H1 (cell line): ENCODE data around the gene ARID1B. TPM values are rescaled to one million over a fixed set of nuclear protein-coding genes. Genes with fewer than 3 reads are reported as not detected.
A peak's percentile ranks its signal among the peaks of the same experiment; 100 is the strongest.

ENCODE experiments used
- CTCF ChIA-PET: fragments of 300-600 bp; sonication (Branson Sonifier 250); formaldehyde crosslinking; loops from one replicate; lab custom pipeline; 2021; ENCODE audit not compliant: partially characterized antibody; lab: Charles Lee
- POLR2A ChIA-PET: fragments of 300-600 bp; sonication (Branson Sonifier 250); formaldehyde crosslinking; loops from one replicate; lab custom pipeline; 2021; ENCODE audit warnings: inconsistent platforms; ENCODE audit not compliant: partially characterized antibody; lab: Charles Lee
- DNase-seq, 2 experiments: peaks; one replicate each; pipeline versions ENCODE4 v3.0.0 to v3.0.0-alpha.2; 2010 to 2022; ENCODE audit warnings: low spot score in 2 of 2, low read depth in 1 of 2, mixed read lengths in 1 of 2
- FAIRE-seq: peaks from 2 replicates; lab custom pipeline; 2011; peaks lifted over from hg19 to GRCh38; lab: Jason Lieb, UNC
- H2AFZ ChIP-seq: 2 replicates; pipeline ENCODE4 v1.8.1; 2012; ENCODE audit warnings: low read length, inconsistent platforms
- H2AK5ac ChIP-seq: 2 replicates; pipeline ENCODE4 v1.6.1; 2013; ENCODE audit warnings: low read depth, low read length
- H2BK120ac ChIP-seq: replicated peaks from 2 replicates; pipeline ENCODE3; 2013; ENCODE audit warnings: low read depth, low read length, inconsistent platforms
- H2BK12ac ChIP-seq: 2 replicates; pipeline ENCODE4 v1.6.1; 2013; ENCODE audit warnings: low read depth, low read length
- H2BK15ac ChIP-seq: 2 replicates; pipeline ENCODE4 v1.6.1; 2013; ENCODE audit warnings: low read length
- H2BK20ac ChIP-seq: 2 replicates; pipeline ENCODE4 v1.6.1; 2013; ENCODE audit warnings: low read length
- H2BK5ac ChIP-seq: 2 replicates; pipeline ENCODE4 v1.6.1; 2013; ENCODE audit warnings: low read depth, low read length
- H3K14ac ChIP-seq: 2 replicates; pipeline ENCODE4 v1.6.1; 2013; ENCODE audit warnings: inconsistent platforms; ENCODE audit not compliant: insufficient read length
- H3K18ac ChIP-seq: 2 replicates; pipeline ENCODE4 v1.6.1; 2013; ENCODE audit warnings: low read length; ENCODE audit errors: extremely low read depth
- H3K23ac ChIP-seq: 2 replicates; pipeline ENCODE4 v1.6.1; 2013; ENCODE audit warnings: inconsistent platforms; ENCODE audit not compliant: insufficient read length
- H3K23me2 ChIP-seq: 2 replicates; pipeline ENCODE4 v1.6.1; 2013; ENCODE audit warnings: low read depth, low read length
- H3K27ac ChIP-seq: 2 replicates; pipeline ENCODE4 v1.6.1; 2011; ENCODE audit warnings: low read depth, low read length, inconsistent platforms
- H3K27me3 ChIP-seq, 4 experiments: replicated peaks in 1 of 4; 1 replicate in 1 of 4; 2 replicates in 3 of 4; pipeline versions ENCODE4 v1.6.1 to v1.8.1; 2011 to 2013; ENCODE audit warnings: low read length in 3 of 4, mild to moderate bottlenecking in 3 of 4, inconsistent platforms in 2 of 4, mixed read lengths in 2 of 4, moderate library complexity in 1 of 4; ENCODE audit not compliant: control insufficient read depth in 3 of 4, insufficient read depth in 3 of 4; ENCODE audit errors: extremely low read depth in 1 of 4
- H3K36me3 ChIP-seq, 4 experiments: 2 replicates each; pipeline versions ENCODE4 v1.6.1 to v1.8.1; 2011 to 2013; ENCODE audit warnings: mild to moderate bottlenecking in 4 of 4, low read length in 3 of 4, moderate library complexity in 2 of 4, control low read depth in 1 of 4, inconsistent platforms in 1 of 4; ENCODE audit not compliant: insufficient read depth in 4 of 4, control insufficient read depth in 2 of 4
- H3K4ac ChIP-seq: replicated peaks from 2 replicates; pipeline ENCODE3; 2013; ENCODE audit warnings: low read length, low read depth, mixed read lengths, inconsistent platforms; ENCODE audit not compliant: insufficient read length
- H3K4me1 ChIP-seq, 4 experiments: replicated peaks in 1 of 4; 1 replicate in 1 of 4; 2 replicates in 3 of 4; pipeline versions ENCODE4 v1.6.1 to v1.8.1; 2011 to 2013; ENCODE audit warnings: low read length in 3 of 4, inconsistent platforms in 2 of 4, mixed read lengths in 1 of 4; ENCODE audit not compliant: insufficient read depth in 4 of 4, control insufficient read depth in 3 of 4
- H3K4me2 ChIP-seq, 2 experiments: 2 replicates each; pipeline versions ENCODE4 v1.6.1 to v1.8.1; 2011 to 2013; ENCODE audit warnings: low read depth in 2 of 2, low read length in 2 of 2, control low read depth in 1 of 2, inconsistent platforms in 1 of 2, mild to moderate bottlenecking in 1 of 2; ENCODE audit not compliant: insufficient read depth in 1 of 2
- H3K4me3 ChIP-seq, 4 experiments: fragments of 200-600, 300-600 bp in 1 of 4; sonication (generic), shearing (Covaris generic), sonication (Bioruptor Twin) in 1 of 4; 2 replicates each; pipeline versions ENCODE4 v1.5.1 to v1.8.1; 2011 to 2016; ENCODE audit warnings: low read length in 4 of 4, low read depth in 3 of 4, control low read depth in 2 of 4, inconsistent platforms in 2 of 4, mild to moderate bottlenecking in 2 of 4, mixed read lengths in 1 of 4, moderate library complexity in 1 of 4; ENCODE audit not compliant: insufficient read depth in 2 of 4; ENCODE audit errors: extremely low read depth in 1 of 4
- H3K56ac ChIP-seq: replicated peaks from 2 replicates; pipeline ENCODE3; 2013; ENCODE audit warnings: low read depth, mild to moderate bottlenecking, mixed read lengths, low read length, inconsistent platforms; ENCODE audit not compliant: insufficient read length
- H3K79me1 ChIP-seq: 2 replicates; pipeline ENCODE4 v1.6.1; 2013; ENCODE audit warnings: low read depth, low read length, control low read depth
- H3K79me2 ChIP-seq, 2 experiments: 2 replicates each; pipeline versions ENCODE4 v1.6.1 to v1.8.1; 2012 to 2013; ENCODE audit warnings: low read length in 2 of 2, mild to moderate bottlenecking in 2 of 2, inconsistent platforms in 1 of 2; ENCODE audit not compliant: insufficient read depth in 2 of 2, control insufficient read depth in 1 of 2
- H3K9ac ChIP-seq, 4 experiments: replicated peaks in 1 of 4; 1 replicate in 1 of 4; 2 replicates in 3 of 4; pipeline versions ENCODE4 v1.6.1 to v1.8.1; 2011 to 2013; ENCODE audit warnings: low read depth in 3 of 4, low read length in 3 of 4, control low read depth in 2 of 4, mild to moderate bottlenecking in 2 of 4, moderate library complexity in 2 of 4, inconsistent platforms in 1 of 4; ENCODE audit errors: extremely low read depth in 1 of 4
- H3K9me3 ChIP-seq, 2 experiments: 2 replicates each; pipeline versions ENCODE4 v1.6.1 to v1.8.1; 2012 to 2013; ENCODE audit warnings: mild to moderate bottlenecking in 2 of 2, moderate library complexity in 2 of 2, control low read depth in 1 of 2, inconsistent platforms in 1 of 2, low read depth in 1 of 2, low read length in 1 of 2, mixed read lengths in 1 of 2; ENCODE audit not compliant: insufficient read depth in 2 of 2
- H4K20me1 ChIP-seq, 2 experiments: replicated peaks in 1 of 2; 2 replicates each; pipeline versions ENCODE3 to v1.8.1; 2011 to 2013; ENCODE audit warnings: inconsistent platforms in 2 of 2, low read length in 2 of 2, mild to moderate bottlenecking in 1 of 2; ENCODE audit not compliant: insufficient read depth in 2 of 2, control insufficient read depth in 1 of 2
- H4K5ac ChIP-seq: 2 replicates; pipeline ENCODE4 v1.6.1; 2013; ENCODE audit warnings: low read length, low read depth, mixed read lengths, inconsistent platforms; ENCODE audit not compliant: insufficient read length
- H4K8ac ChIP-seq: 2 replicates; pipeline ENCODE4 v1.8.0; 2013; ENCODE audit warnings: mild to moderate bottlenecking, moderate library complexity, low read length, inconsistent platforms; ENCODE audit not compliant: insufficient read depth; ENCODE audit errors: extremely low read depth
- H4K91ac ChIP-seq: replicated peaks from 2 replicates; pipeline ENCODE3; 2013; ENCODE audit warnings: low read length, mixed read lengths, inconsistent platforms; ENCODE audit not compliant: insufficient read length
- TEAD4 ChIP-seq: IDR thresholded peaks from 2 replicates; pipeline ENCODE4 v1.6.1; 2012; ENCODE audit warnings: low read depth, low read length, inconsistent platforms, mixed read lengths
- ZNF274 ChIP-seq: IDR thresholded peaks from 2 replicates; pipeline ENCODE4 v1.7.0; 2012; ENCODE audit warnings: low read length, borderline replicate concordance; ENCODE audit errors: extremely low read depth
- WGBS, 2 experiments: shearing (Covaris generic) in 1 of 2; methylation state at CpG; one replicate each; pipeline versions ENCODE4 v1.1.6 to v1.1.7; 2013 to 2015; ENCODE audit warnings: low lambda C conversion rate in 2 of 2, mixed read lengths in 2 of 2, inconsistent platforms in 1 of 2, low coverage in 1 of 2, missing lambda C conversion rate in 1 of 2; ENCODE audit not compliant: insufficient replicate concordance in 2 of 2, insufficient coverage in 1 of 2, insufficient read length in 1 of 2; ENCODE audit errors: extremely low coverage in 1 of 2, missing lambda C conversion rate in 1 of 2; 5-methylcytosine and 5-hydroxymethylcytosine counted together
- polyA plus RNA-seq, 7 experiments: library from polyadenylated mRNA; depleted of rRNA in 3 of 7; stranded (reverse) in 5 of 7; unstranded in 2 of 7; fragments of >200 nt in 5 of 7; fragments of 200-250 nt in 2 of 7; gene quantifications; 1 replicate in 5 of 7; 2 replicates in 1 of 7; 4 replicates in 1 of 7; pipeline versions ENCODE4 v1.2.1 to v1.2.3, GENCODE V29; 2011 to 2013; ENCODE audit warnings: missing spikeins in 2 of 7, mixed read lengths in 2 of 7
- total RNA-seq: library from RNA; stranded (reverse); fragmentation: NEBNext Ultra II Directional; extraction: Animal tissue kit (Norgen Biotek cat#: 25700); gene quantifications from 2 replicates; pipeline ENCODE4 v1.2.1, GENCODE V29; 2021

Gene ARID1B
- total and polyA plus RNA-seq, 2 of the 8 experiments (the other 6 are each of a cell fraction or from before 2014, with no cell fraction given), result 24.3 to 70.3 TPM

- Histone ChIP-seq H3K36me3 (no peaks in the 10 kb centered on the region), H3K4me3 (peak overlapping the region in 1 of 4 experiments; percentile 20; a peak in 1 of 8 replicates), H3K18ac (no peak overlapping the region), H2AK5ac (no peak overlapping the region; the same call in 1 of the 2 replicates), H3K9me3 (no peaks in the 10 kb centered on the region), H3K79me2 (peaks cover 0 to 48% of the 10 kb centered on the region in 2 experiments; a peak in 2 of 4 replicates), H3K4me1 (peaks cover 8 to 18% (median 13%) of the 10 kb centered on the region in 4 experiments; a peak in 6 of 7 replicates), H3K56ac (no peak overlapping the region), H3K79me1 (no peaks in the 10 kb centered on the region; the same call in 1 of the 2 replicates), H4K5ac (no peak overlapping the region), H4K20me1 (peaks cover 0 to 2% of the 10 kb centered on the region in 2 experiments), H2BK12ac (0 out of 2 replicates have a peak overlapping the region, but pooled peaks have one; percentile 51), H3K23me2 (no peaks in the 10 kb centered on the region), H2BK20ac (no peak overlapping the region), H3K14ac (no peak overlapping the region), H3K9ac (no peak overlapping the region; a peak in 1 of 7 replicates), H3K27ac (no peak overlapping the region), H3K4ac (peak overlapping the region; percentile 18), H3K23ac (no peak overlapping the region), H3K27me3 (no peaks in the 10 kb centered on the region), H2BK15ac (no peak overlapping the region), H2BK120ac (no peak overlapping the region), H4K8ac (no peak overlapping the region), H2BK5ac (peak overlapping the region; percentile 28; the same call in 1 of the 2 replicates), H2AFZ (no peak overlapping the region), H4K91ac (no peak overlapping the region), H3K4me2 (peak overlapping the region; percentile 13 to 37)
- ChIA-PET POLR2A (interaction anchor here (1.0 kb wide), 1 partner anchor 14 kb away, joined by 3 read pairs; no protein-coding TSS in a partner anchor), CTCF (interaction anchor here (0.7 to 3.3 kb wide), 13 partner anchors 9 to 148 kb away, joined by 3 to 40 read pairs (median 3); no protein-coding TSS in a partner anchor)
- DNase-seq (no peak), FAIRE-seq (peak; percentile 52)
- 75% methylated on average over 5 of the region's 5 CpGs; no CpG with 5 or more reads in 1 of the 2 experiments for WGBS, 2 experiments
- TF ChIP-seq ZNF274 (no peak), TEAD4 (0 out of 2 replicates have a peak, but pooled peaks have one; percentile 16)
Observed at GRCh38 chr6:157036245-157036711, 259.1 kb downstream of the ARID1B start.
